GM18870 (cell line): ENCODE data around the gene EYS.

Source experiments
- ATAC-seq: cut with Tn5 transposase; IDR thresholded peaks from one replicate; pipeline ENCODE4 v1.9.1; 2021; ENCODE audit warnings: moderate library complexity; ENCODE audit not compliant: unreplicated experiment

Gene EYS

GRCh38 chr6:64214373-64214772 is 1492.7 kb downstream of the EYS start:
- no peak for ATAC-seq

GRCh38 chr6:64213697-64214096 is 1493.3 kb downstream of the EYS start:
- no peak for ATAC-seq

GRCh38 chr6:64197246-64197645 is 1509.8 kb downstream of the EYS start:
- no peak for ATAC-seq

- ATAC-seq: no peak
Observed at GRCh38 chr6:64186592-64186991, 1520.4 kb downstream of the EYS start.

- ATAC-seq: no peak
Observed at GRCh38 chr6:64185621-64186020, 1521.4 kb downstream of the EYS start.

GRCh38 chr6:64175296-64175695 is 1531.7 kb downstream of the EYS start:
- no peak for ATAC-seq

- ATAC-seq: no peak
Observed at GRCh38 chr6:64170316-64170715, 1536.7 kb downstream of the EYS start.

- ATAC-seq: no peak
Observed at GRCh38 chr6:64160486-64160885, 1546.5 kb downstream of the EYS start.

GRCh38 chr6:64155063-64155462 is 1552.0 kb downstream of the EYS start:
- ATAC-seq: no peak

GRCh38 chr6:64146876-64147275 is 1560.2 kb downstream of the EYS start:
- no peak for ATAC-seq

- no peak for ATAC-seq
Observed at GRCh38 chr6:64146094-64146493, 1560.9 kb downstream of the EYS start.

GRCh38 chr6:64145658-64146057 is 1561.4 kb downstream of the EYS start:
- ATAC-seq: no peak

GRCh38 chr6:64143101-64143500 is 1563.9 kb downstream of the EYS start:
- no peak for ATAC-seq

GRCh38 chr6:64141680-64142079 is 1565.3 kb downstream of the EYS start:
- ATAC-seq: no peak

GRCh38 chr6:64128301-64129024 is 1578.6 kb downstream of the EYS start:
- ATAC-seq: no peak

- no peak for ATAC-seq
Observed at GRCh38 chr6:64123761-64124633, 1583.0 kb downstream of the EYS start.

GRCh38 chr6:64122712-64123375 is 1584.2 kb downstream of the EYS start:
- ATAC-seq: no peak

GRCh38 chr6:64121011-64121565 is 1585.9 kb downstream of the EYS start:
- ATAC-seq: no peak

- ATAC-seq: no peak
Observed at GRCh38 chr6:64113704-64114103, 1593.3 kb downstream of the EYS start.

GRCh38 chr6:64104051-64104450 is 1603.0 kb downstream of the EYS start:
- ATAC-seq: no peak

- no peak for ATAC-seq
Observed at GRCh38 chr6:64103480-64103879, 1603.5 kb downstream of the EYS start.
